Measurements from ENCODE around the gene REPIN1.
A peak's percentile ranks its signal among the peaks of the same experiment; 100 is the strongest.

The REPIN1 gene

DNA sequence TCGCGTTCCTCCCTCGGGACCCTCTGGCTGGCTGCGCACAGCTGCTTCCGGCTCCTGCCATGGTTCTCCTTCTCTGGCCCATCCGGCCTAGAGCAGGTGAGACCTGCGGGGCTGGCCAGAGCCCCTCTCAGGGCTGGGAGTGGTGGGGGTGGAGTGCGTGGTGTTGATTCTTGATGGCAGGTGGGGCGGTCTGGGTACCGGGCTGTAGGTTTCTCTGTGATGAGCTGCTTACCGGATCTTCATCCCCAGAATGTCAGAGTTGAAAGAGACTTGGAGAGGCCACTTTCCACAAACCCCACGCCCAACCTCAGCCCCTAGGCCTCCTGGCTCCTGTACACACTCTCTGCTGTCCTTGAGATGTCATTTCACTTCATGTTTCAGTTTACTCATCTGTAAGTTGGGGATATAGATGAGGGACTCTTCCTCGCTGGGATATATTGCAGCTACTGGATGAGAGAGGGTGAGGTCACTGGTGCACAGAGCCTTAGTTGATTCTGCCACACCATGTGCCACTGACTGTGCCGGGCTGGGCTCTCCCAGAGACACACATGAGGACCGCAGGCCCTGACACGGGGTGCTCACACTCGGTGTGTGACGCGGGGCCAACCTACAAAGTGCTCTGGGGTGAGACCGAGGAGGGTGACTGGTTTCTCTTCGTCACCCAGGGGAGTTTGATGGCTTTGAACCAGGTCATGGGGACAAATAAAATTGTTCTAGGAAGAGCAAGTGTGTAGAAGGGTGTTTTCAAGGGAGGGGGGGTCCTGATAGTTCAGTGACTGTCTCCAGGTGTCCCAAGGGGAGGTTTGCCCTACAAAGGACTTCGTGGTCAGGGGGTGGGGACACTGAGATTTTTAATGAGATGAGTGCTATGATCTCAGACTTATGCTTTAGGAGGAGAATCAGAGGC, 40.0 kb downstream of the REPIN1 start:
- peak in 1 of 2 donors; percentile 82 for DNase-seq

DNA sequence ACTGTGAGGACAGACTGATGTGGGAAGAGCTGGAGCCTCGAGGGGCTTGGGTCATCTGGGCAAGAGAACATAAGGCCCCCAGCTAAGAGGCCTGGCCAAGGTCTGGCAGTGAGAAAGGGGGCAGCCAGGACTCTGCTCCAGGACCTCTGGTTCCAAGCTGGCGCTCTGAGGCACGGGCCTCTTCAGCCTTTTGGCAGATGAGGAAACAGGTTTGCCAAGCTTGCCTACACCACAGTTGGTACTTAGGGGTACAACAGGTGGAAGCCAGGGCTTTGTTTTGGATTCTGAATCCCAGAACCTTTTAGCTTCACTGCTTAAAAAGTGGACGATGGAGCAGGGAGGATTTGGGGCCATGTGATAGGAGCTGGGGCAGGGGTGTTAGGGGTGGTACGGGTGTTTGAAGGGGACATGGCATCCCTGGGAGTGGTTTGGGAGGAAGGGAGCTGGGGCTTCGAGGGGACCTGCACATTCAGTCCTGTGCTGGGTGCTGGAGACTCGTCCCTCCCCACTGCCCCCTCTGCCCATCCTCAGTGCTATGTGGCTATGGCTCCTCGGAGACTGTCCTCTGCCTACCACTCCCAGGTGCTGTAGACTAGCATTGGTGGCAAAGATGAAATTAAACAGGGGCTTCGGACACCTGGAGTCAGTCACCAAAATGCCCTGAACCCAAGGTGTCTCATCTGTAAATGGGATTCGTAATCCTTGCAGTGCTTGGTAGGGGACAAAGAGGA, 40.8 kb downstream of the REPIN1 start:
- DNase-seq, result no peak

DNA sequence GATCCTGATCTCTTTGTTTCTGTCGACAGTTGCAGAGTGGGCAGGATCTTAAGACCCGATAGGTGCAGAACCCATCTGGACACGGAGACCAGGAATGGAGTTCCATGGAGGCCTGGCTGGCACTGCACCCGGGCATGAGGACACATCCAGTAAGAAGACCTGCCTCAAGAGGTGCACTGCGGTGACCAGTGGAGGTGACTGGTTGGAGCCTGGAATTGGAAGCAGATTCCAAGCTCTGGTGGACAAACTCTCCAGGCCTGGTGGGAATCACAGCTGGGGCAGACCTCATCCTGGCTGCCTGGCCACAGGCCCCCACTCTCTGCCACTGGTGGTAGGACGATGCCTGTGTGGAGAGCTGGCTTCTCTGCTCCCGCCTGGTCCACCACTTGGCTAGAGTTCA, 41.5 kb downstream of the REPIN1 start:
- no peak for DNase-seq

DNA sequence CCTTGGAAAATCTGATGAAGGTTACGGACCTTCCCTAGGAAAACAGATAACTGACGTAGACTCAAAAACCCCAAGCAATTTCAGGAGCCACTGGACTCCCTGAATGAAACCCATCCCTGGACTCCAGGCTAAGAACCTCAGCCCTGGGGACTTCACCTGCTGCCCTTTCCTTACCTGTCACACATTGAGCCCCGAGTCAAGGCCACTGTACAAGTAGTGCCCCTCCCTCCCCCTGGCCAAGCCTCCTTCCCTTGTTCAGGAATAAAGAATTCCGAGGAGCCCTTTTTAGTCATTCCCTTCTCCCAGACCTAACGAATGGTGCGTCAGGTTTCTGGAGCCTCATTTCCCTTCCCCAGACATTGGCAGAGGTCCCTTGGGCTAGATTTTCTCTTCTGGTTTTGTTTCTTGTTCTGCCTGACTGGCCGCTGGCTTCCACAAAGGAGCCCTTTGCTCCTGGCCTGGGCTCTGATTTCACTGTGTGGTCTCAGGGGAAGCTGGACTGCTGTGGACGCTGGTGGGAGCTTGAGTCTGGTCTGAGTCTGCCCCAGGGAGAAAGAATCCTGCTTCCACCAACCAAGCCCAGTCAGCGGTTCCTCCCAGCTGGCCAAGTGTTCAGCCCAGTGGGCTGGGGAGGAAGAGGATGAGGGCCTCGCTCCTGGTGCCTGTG, 42.2 kb downstream of the REPIN1 start:
- no peak for DNase-seq

DNA sequence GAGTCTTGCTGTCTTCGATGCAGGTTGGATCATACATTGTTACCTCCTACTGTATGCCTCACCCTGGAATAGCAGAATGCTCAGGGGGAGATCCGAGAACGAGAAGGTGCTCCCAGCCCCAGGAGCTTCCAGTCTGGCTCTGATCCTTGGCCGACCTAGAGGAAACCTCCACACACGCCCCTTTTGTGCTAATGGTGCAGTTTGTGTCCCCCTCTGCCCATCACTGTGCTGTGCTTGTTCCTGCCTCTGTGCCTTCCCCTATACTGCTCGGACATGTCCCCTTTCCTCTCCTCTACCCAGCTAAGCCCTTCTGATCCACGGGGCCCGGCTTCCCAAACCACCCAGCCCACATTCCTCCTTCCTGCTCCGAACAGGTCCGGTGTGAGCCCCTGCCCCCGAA, 43.0 kb downstream of the REPIN1 start:
- DNase-seq, result no peak

DNA sequence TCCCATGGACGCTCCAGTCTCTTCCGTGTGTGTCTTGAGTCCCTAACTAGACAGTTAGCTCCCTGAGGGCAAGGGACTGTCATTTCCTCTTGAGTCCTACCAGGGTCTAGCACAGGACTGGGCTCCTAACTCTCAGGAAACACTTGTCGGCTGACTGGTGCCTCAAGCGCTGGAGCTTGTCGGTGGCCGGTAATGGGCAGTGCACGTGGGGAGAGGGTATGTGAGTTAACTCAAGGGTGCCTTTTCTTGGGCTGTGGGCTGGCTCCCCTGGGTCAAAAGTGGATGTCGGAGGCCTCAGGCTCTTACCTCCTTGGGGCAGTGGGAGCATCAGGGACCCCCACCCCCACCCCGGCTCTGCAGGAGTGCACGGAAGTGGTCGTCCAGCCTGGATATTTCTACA, 43.4 kb downstream of the REPIN1 start:
- no peak for DNase-seq

DNA sequence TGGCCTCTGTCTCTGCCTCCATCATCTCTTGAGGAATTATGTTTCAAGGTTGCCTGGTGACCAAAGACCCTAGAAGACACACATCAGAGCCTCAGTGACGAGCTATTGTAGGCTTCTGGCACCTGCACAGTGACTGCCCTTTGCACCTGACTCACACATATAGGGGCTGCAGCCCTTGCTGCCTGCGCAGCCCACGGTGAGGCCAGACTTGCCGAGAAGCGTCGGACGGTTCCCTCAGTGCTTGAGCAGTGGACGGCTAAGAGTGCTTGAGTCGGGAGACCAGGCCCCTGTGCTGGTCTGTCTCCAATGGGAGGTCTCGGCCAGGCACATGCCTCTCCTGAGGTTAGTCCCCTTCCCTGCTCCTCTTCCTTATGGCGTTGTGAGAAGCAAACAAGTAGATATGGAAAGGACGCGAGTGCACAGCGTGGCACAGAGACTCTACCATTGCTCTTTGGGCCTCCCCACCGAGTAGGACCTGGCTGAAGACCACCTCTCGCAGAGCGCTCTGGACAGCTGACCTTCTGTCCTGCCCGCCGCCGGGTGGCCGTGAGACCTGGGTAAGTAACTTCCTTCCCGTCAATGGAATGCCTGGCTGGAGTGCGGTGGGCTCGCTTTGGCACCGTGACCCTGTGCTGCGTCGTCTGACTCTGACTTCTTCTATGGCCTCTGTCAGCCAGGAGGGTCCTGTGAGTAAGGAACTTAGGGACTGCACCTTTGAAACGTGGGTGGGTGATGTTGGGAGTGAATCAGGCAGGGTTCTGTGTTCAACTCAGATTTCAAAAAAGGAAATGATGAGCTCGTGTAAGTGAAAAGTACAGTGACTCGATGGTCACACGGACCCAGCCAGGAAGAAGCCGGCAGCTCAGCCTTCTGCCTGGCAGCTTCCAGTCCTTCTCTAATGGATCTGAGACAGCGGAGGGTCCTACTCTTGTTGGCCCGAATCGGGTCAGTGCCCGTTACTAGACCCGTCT, 44.2 kb downstream of the REPIN1 start:
- DNase-seq, result no peak

DNA sequence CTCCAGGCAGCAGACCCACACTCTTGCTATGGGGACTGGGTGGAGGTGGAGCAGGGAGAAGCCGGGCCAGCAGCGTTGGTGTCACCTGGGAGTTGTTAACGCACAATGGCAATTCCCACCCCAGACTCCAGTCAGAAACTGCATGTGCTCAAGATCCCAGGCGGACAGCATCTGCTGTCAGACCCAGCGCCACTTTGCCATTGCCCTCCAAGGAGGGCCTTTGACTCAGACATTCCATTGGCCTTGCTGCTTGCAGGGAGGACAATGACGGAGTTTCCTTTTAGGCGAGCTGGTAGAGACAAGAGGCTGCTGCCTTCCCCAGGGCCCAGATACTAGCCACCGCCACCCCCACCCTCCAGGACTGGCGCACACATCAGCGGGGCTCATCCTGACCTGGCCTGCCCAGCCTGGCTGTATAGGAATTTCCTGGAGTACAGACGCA, 45.0 kb downstream of the REPIN1 start:
- no peak for DNase-seq

DNA sequence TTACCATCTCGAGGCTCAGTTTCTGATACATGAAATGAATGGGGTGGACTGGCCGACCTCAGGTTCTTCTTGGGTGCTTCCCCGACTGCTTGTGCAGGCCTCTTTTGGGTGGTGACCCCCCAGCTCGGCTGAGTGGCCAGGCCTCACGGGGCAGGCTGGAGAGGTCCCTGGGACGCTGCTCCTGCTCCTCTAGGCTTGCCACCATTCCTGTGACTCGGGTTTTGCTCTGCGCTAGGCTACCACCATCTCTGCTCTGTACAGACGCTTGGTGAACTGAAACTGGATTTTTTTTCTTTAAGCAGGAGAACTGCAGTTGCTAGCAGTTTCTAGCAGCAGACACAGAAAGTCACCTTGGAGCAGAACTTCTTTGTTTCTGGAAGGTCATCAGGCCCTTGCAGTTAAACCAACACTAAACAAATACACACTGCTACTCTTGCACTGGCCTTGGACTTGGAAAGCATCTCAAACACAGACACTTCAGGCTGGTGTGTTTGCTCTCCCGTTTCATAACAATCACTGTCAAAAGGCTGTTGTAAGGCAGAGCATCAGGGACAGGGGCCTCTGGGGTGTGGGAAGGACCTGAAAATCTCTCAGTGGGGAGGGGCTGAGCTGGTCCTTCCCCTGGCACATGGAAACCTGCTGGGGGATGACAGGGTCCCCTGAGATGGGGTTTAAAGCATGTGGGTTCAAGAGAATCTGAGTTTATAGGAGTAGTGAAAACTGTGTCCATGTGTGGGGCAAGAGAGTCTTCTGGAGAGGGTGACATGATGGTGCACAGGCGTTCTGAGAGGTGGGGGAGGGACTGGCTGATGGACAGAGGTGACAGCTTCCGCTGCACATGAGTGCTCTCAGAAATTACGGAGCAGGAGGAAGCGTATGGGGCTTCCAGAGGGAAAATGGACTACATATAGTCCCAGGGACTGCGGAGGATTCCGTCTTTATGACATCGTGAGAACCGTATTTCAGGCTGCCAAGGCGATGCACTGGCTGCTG, 46.8 kb downstream of the REPIN1 start:
- no peak for DNase-seq

DNA sequence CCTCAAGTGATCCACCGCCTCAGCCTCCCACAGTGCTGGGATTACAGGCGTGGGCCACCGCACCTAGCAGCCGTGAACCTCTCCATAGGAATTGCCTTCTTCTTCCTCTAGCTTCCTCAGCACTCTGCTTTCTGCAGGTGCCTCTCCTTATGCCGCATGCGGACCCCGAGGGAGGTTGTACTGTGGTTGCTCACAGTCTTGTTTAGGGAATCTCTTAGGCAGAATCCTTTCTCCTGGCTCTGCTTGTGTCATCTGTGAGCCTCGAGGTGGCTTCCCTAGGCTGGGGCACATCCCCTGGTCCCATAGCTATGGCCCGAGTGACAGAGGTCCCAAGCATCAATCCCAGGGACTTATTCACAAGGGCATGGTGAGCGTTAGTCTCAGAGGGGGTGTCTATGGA, 48.6 kb downstream of the REPIN1 start:
- DNase-seq, result no peak

DNA sequence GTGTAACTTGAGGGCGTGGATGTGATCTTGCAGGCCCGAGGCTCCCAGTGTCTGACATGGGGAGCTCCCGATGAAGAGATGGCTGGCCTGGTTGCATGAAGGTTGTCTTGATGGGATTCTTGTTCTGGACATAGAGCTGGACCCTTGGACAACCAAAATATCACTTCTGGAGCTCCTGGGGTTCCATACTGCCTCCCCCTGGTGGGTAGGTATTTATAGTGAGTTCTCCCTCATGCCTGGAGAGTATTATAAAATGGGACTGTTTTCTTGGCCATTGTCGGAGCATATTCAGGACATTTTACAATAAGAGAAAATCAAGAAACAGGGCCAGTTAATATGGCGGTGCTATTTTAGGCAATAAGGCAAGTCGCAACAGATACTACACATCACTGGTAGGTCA, 49.2 kb downstream of the REPIN1 start:
- no peak for DNase-seq

DNA sequence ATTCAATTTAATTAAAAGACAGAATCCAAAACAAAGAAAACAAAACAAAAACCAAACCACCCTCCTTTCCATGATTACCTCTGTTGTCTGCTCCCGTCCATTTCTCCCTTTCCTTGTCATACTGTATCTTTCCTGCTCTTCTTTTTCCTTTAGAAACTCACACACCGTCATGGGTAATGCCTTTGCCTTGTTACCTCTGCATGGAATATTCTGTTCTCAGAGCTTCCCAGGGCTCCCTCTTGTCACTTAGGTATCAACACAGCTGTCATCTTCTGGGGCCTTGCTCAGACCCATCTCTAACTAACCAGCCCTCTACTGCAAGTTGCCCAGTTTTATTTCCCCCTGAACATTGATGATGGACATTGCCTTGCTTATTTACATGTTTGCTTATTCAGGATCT, 51.6 kb downstream of the REPIN1 start:
- no peak for DNase-seq

DNA sequence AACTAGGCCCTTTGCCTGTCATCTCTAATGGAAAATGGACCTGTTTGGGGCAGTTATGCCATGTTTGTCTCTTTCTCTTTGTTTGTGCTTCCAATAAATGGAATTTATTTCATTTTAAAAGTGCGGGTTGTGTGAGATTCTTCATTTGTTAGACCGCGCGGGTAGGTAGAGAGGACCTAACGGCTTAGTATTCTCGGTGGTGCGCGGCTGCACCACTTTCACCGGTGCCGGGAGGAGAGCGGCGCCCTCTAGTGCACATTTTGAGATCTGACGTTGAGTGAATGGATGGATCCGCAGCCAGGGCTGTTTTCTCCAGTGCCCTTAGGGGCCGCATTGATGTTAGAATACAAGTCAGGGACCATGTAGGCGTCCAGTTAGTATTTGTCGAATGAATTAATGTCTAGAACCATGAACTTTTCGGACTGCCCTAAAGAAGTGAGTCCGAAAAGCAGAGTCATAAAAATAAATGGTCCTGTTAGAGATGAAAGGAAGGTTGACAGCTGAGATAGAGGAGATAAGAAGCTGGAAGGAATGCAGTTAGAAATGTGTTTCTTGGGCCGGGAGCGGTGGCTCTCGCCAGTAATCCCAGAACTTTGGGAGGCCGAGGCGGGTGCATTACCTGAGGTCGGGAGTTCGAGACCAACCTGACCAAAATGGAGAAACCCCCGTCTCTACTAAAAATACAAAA, 52.5 kb downstream of the REPIN1 start:
- peak; percentile 85 to 88 for DNase-seq

DNA sequence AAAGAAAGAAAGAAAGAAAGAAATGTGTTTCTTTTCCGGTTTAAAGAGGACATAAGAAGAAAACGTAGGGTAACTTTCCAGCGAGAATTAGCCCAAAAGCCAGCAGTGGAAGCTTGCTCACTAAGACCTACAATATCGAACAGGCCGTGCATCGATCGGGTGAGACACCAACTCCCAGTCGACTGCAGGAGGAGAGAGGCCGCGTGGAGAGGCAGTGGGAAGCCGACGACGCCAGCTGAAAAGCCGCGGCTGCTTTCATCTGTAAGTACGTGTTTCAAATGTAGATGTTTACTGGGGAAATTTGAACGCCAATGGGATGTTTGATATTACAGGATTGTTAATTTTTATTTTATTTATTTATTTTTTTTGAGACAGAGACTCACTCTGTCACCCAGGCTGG, 53.2 kb downstream of the REPIN1 start:
- no peak for DNase-seq

Data from CD4-positive, alpha-beta T cell treated with Interleukin-4 for 1 hour (primary cell).